H1 (cell line): Measurements from ENCODE around the gene NDUFA7. TPM values are rescaled to one million over a fixed set of nuclear protein-coding genes. Genes with fewer than 3 reads are reported as not detected.

Experiments used
- CTCF ChIA-PET: fragments of 300-600 bp; sonication (Branson Sonifier 250); formaldehyde crosslinking; loops from one replicate; lab custom pipeline; 2021; ENCODE audit not compliant: partially characterized antibody; lab: Charles Lee
- POLR2A ChIA-PET: fragments of 300-600 bp; sonication (Branson Sonifier 250); formaldehyde crosslinking; loops from one replicate; lab custom pipeline; 2021; ENCODE audit warnings: inconsistent platforms; ENCODE audit not compliant: partially characterized antibody; lab: Charles Lee
- DNase-seq, 2 experiments: peaks; one replicate each; pipeline versions ENCODE4 v3.0.0 to v3.0.0-alpha.2; 2010 to 2022; ENCODE audit warnings: low spot score in 2 of 2, low read depth in 1 of 2, mixed read lengths in 1 of 2
- FAIRE-seq: peaks from 2 replicates; lab custom pipeline; 2011; peaks lifted over from hg19 to GRCh38; lab: Jason Lieb, UNC
- H2AFZ ChIP-seq: 2 replicates; pipeline ENCODE4 v1.8.1; 2012; ENCODE audit warnings: low read length, inconsistent platforms
- H2AK5ac ChIP-seq: 2 replicates; pipeline ENCODE4 v1.6.1; 2013; ENCODE audit warnings: low read depth, low read length
- H2BK120ac ChIP-seq: replicated peaks from 2 replicates; pipeline ENCODE3; 2013; ENCODE audit warnings: low read depth, low read length, inconsistent platforms
- H2BK12ac ChIP-seq: 2 replicates; pipeline ENCODE4 v1.6.1; 2013; ENCODE audit warnings: low read depth, low read length
- H2BK15ac ChIP-seq: 2 replicates; pipeline ENCODE4 v1.6.1; 2013; ENCODE audit warnings: low read length
- H2BK20ac ChIP-seq: 2 replicates; pipeline ENCODE4 v1.6.1; 2013; ENCODE audit warnings: low read length
- H2BK5ac ChIP-seq: 2 replicates; pipeline ENCODE4 v1.6.1; 2013; ENCODE audit warnings: low read depth, low read length
- H3K14ac ChIP-seq: 2 replicates; pipeline ENCODE4 v1.6.1; 2013; ENCODE audit warnings: inconsistent platforms; ENCODE audit not compliant: insufficient read length
- H3K18ac ChIP-seq: 2 replicates; pipeline ENCODE4 v1.6.1; 2013; ENCODE audit warnings: low read length; ENCODE audit errors: extremely low read depth
- H3K23ac ChIP-seq: 2 replicates; pipeline ENCODE4 v1.6.1; 2013; ENCODE audit warnings: inconsistent platforms; ENCODE audit not compliant: insufficient read length
- H3K23me2 ChIP-seq: 2 replicates; pipeline ENCODE4 v1.6.1; 2013; ENCODE audit warnings: low read depth, low read length
- H3K27ac ChIP-seq: 2 replicates; pipeline ENCODE4 v1.6.1; 2011; ENCODE audit warnings: low read depth, low read length, inconsistent platforms
- H3K27me3 ChIP-seq, 4 experiments: replicated peaks in 1 of 4; 1 replicate in 1 of 4; 2 replicates in 3 of 4; pipeline versions ENCODE4 v1.6.1 to v1.8.1; 2011 to 2013; ENCODE audit warnings: low read length in 3 of 4, mild to moderate bottlenecking in 3 of 4, inconsistent platforms in 2 of 4, mixed read lengths in 2 of 4, moderate library complexity in 1 of 4; ENCODE audit not compliant: control insufficient read depth in 3 of 4, insufficient read depth in 3 of 4; ENCODE audit errors: extremely low read depth in 1 of 4
- H3K36me3 ChIP-seq, 4 experiments: 2 replicates each; pipeline versions ENCODE4 v1.6.1 to v1.8.1; 2011 to 2013; ENCODE audit warnings: mild to moderate bottlenecking in 4 of 4, low read length in 3 of 4, moderate library complexity in 2 of 4, control low read depth in 1 of 4, inconsistent platforms in 1 of 4; ENCODE audit not compliant: insufficient read depth in 4 of 4, control insufficient read depth in 2 of 4
- H3K4ac ChIP-seq: replicated peaks from 2 replicates; pipeline ENCODE3; 2013; ENCODE audit warnings: low read length, low read depth, mixed read lengths, inconsistent platforms; ENCODE audit not compliant: insufficient read length
- H3K4me1 ChIP-seq, 4 experiments: replicated peaks in 1 of 4; 1 replicate in 1 of 4; 2 replicates in 3 of 4; pipeline versions ENCODE4 v1.6.1 to v1.8.1; 2011 to 2013; ENCODE audit warnings: low read length in 3 of 4, inconsistent platforms in 2 of 4, mixed read lengths in 1 of 4; ENCODE audit not compliant: insufficient read depth in 4 of 4, control insufficient read depth in 3 of 4
- H3K4me2 ChIP-seq, 2 experiments: 2 replicates each; pipeline versions ENCODE4 v1.6.1 to v1.8.1; 2011 to 2013; ENCODE audit warnings: low read depth in 2 of 2, low read length in 2 of 2, control low read depth in 1 of 2, inconsistent platforms in 1 of 2, mild to moderate bottlenecking in 1 of 2; ENCODE audit not compliant: insufficient read depth in 1 of 2
- H3K4me3 ChIP-seq, 4 experiments: fragments of 200-600, 300-600 bp in 1 of 4; sonication (generic), shearing (Covaris generic), sonication (Bioruptor Twin) in 1 of 4; 2 replicates each; pipeline versions ENCODE4 v1.5.1 to v1.8.1; 2011 to 2016; ENCODE audit warnings: low read length in 4 of 4, low read depth in 3 of 4, control low read depth in 2 of 4, inconsistent platforms in 2 of 4, mild to moderate bottlenecking in 2 of 4, mixed read lengths in 1 of 4, moderate library complexity in 1 of 4; ENCODE audit not compliant: insufficient read depth in 2 of 4; ENCODE audit errors: extremely low read depth in 1 of 4
- H3K56ac ChIP-seq: replicated peaks from 2 replicates; pipeline ENCODE3; 2013; ENCODE audit warnings: low read depth, mild to moderate bottlenecking, mixed read lengths, low read length, inconsistent platforms; ENCODE audit not compliant: insufficient read length
- H3K79me1 ChIP-seq: 2 replicates; pipeline ENCODE4 v1.6.1; 2013; ENCODE audit warnings: low read depth, low read length, control low read depth
- H3K79me2 ChIP-seq, 2 experiments: 2 replicates each; pipeline versions ENCODE4 v1.6.1 to v1.8.1; 2012 to 2013; ENCODE audit warnings: low read length in 2 of 2, mild to moderate bottlenecking in 2 of 2, inconsistent platforms in 1 of 2; ENCODE audit not compliant: insufficient read depth in 2 of 2, control insufficient read depth in 1 of 2
- H3K9ac ChIP-seq, 4 experiments: replicated peaks in 1 of 4; 1 replicate in 1 of 4; 2 replicates in 3 of 4; pipeline versions ENCODE4 v1.6.1 to v1.8.1; 2011 to 2013; ENCODE audit warnings: low read depth in 3 of 4, low read length in 3 of 4, control low read depth in 2 of 4, mild to moderate bottlenecking in 2 of 4, moderate library complexity in 2 of 4, inconsistent platforms in 1 of 4; ENCODE audit errors: extremely low read depth in 1 of 4
- H3K9me3 ChIP-seq, 2 experiments: 2 replicates each; pipeline versions ENCODE4 v1.6.1 to v1.8.1; 2012 to 2013; ENCODE audit warnings: mild to moderate bottlenecking in 2 of 2, moderate library complexity in 2 of 2, control low read depth in 1 of 2, inconsistent platforms in 1 of 2, low read depth in 1 of 2, low read length in 1 of 2, mixed read lengths in 1 of 2; ENCODE audit not compliant: insufficient read depth in 2 of 2
- H4K20me1 ChIP-seq, 2 experiments: replicated peaks in 1 of 2; 2 replicates each; pipeline versions ENCODE3 to v1.8.1; 2011 to 2013; ENCODE audit warnings: inconsistent platforms in 2 of 2, low read length in 2 of 2, mild to moderate bottlenecking in 1 of 2; ENCODE audit not compliant: insufficient read depth in 2 of 2, control insufficient read depth in 1 of 2
- H4K5ac ChIP-seq: 2 replicates; pipeline ENCODE4 v1.6.1; 2013; ENCODE audit warnings: low read length, low read depth, mixed read lengths, inconsistent platforms; ENCODE audit not compliant: insufficient read length
- H4K8ac ChIP-seq: 2 replicates; pipeline ENCODE4 v1.8.0; 2013; ENCODE audit warnings: mild to moderate bottlenecking, moderate library complexity, low read length, inconsistent platforms; ENCODE audit not compliant: insufficient read depth; ENCODE audit errors: extremely low read depth
- H4K91ac ChIP-seq: replicated peaks from 2 replicates; pipeline ENCODE3; 2013; ENCODE audit warnings: low read length, mixed read lengths, inconsistent platforms; ENCODE audit not compliant: insufficient read length
- ASH2L ChIP-seq: fragments of 200-600, 300-600 bp; sonication (generic); IDR thresholded peaks from one replicate; pipeline ENCODE4 v1.7.1; 2017; ENCODE audit warnings: low read length
- ATF2 ChIP-seq: IDR thresholded peaks from 2 replicates; pipeline ENCODE4 v1.6.1; 2012; ENCODE audit warnings: low read length, inconsistent platforms
- CBX8 ChIP-seq: fragments of 300-800, 300-1000 bp; sonication (generic); IDR thresholded peaks from 2 replicates; pipeline ENCODE4 v1.7.1; 2016; ENCODE audit warnings: low read depth, low read length, borderline replicate concordance
- EP300 ChIP-seq, 2 experiments: IDR thresholded peaks; 1 replicate in 1 of 2; 2 replicates in 1 of 2; pipeline ENCODE4 v1.6.1; 2011 to 2012; ENCODE audit warnings: low read depth in 2 of 2, low read length in 2 of 2, mild to moderate bottlenecking in 2 of 2, borderline replicate concordance in 1 of 2, inconsistent platforms in 1 of 2, moderate library complexity in 1 of 2
- PHF8 ChIP-seq: fragments of 200-600 bp; sonication (generic); conservative IDR thresholded peaks from 2 replicates; pipeline ENCODE4 v1.7.1; 2012; ENCODE audit warnings: low read depth, mild to moderate bottlenecking, inconsistent platforms, low read length, moderate library complexity
- POU5F1 ChIP-seq: IDR thresholded peaks from 2 replicates; pipeline ENCODE4 v1.6.1; 2011; ENCODE audit warnings: low read depth, mild to moderate bottlenecking, low read length, moderate library complexity
- RAD21 ChIP-seq, 2 experiments: IDR thresholded peaks in 1 of 2; conservative IDR thresholded peaks in 1 of 2; 2 replicates each; pipeline ENCODE4 v1.6.1; 2011; ENCODE audit warnings: low read depth in 2 of 2, low read length in 2 of 2, improper control_type of control experiment in 1 of 2, inconsistent platforms in 1 of 2, mild to moderate bottlenecking in 1 of 2, moderate library complexity in 1 of 2
- RXRA ChIP-seq: IDR thresholded peaks from 2 replicates; pipeline ENCODE4 v1.6.1; 2011; ENCODE audit warnings: low read depth, mild to moderate bottlenecking, low read length, moderate library complexity; ENCODE audit not compliant: insufficient read depth
- SAP30 ChIP-seq: fragments of 300-600 bp; sonication (generic); IDR thresholded peaks from 2 replicates; pipeline ENCODE4 v1.7.1; 2012; ENCODE audit warnings: low read length, moderate library complexity, mild to moderate bottlenecking, inconsistent platforms; ENCODE audit not compliant: insufficient read depth, insufficient replicate concordance
- TCF12 ChIP-seq: IDR thresholded peaks from 2 replicates; pipeline ENCODE4 v1.6.1; 2011; ENCODE audit warnings: low read depth, mild to moderate bottlenecking, low read length
- WGBS, 2 experiments: shearing (Covaris generic) in 1 of 2; methylation state at CpG; one replicate each; pipeline versions ENCODE4 v1.1.6 to v1.1.7; 2013 to 2015; ENCODE audit warnings: low lambda C conversion rate in 2 of 2, mixed read lengths in 2 of 2, inconsistent platforms in 1 of 2, low coverage in 1 of 2, missing lambda C conversion rate in 1 of 2; ENCODE audit not compliant: insufficient replicate concordance in 2 of 2, insufficient coverage in 1 of 2, insufficient read length in 1 of 2; ENCODE audit errors: extremely low coverage in 1 of 2, missing lambda C conversion rate in 1 of 2; 5-methylcytosine and 5-hydroxymethylcytosine counted together
- polyA plus RNA-seq, 7 experiments: library from polyadenylated mRNA; depleted of rRNA in 3 of 7; stranded (reverse) in 5 of 7; unstranded in 2 of 7; fragments of >200 nt in 5 of 7; fragments of 200-250 nt in 2 of 7; gene quantifications; 1 replicate in 5 of 7; 2 replicates in 1 of 7; 4 replicates in 1 of 7; pipeline versions ENCODE4 v1.2.1 to v1.2.3, GENCODE V29; 2011 to 2013; ENCODE audit warnings: missing spikeins in 2 of 7, mixed read lengths in 2 of 7
- total RNA-seq: library from RNA; stranded (reverse); fragmentation: NEBNext Ultra II Directional; extraction: Animal tissue kit (Norgen Biotek cat#: 25700); gene quantifications from 2 replicates; pipeline ENCODE4 v1.2.1, GENCODE V29; 2021

The NDUFA7 gene
- total and polyA plus RNA-seq, 2 of the 8 experiments (the other 6 are each of a cell fraction or from before 2014, with no cell fraction given): 54.4 to 286 TPM

GRCh38 chr19:8302734-8303133, 18.4 kb downstream of the NDUFA7 start:
- H3K4me3 ChIP-seq: no peak overlapping the region
- H3K23me2 ChIP-seq: peaks cover 5% of the 10 kb centered on the region
- no peak overlapping the region for H3K23ac ChIP-seq
- H2BK5ac ChIP-seq: no peak overlapping the region
- H3K18ac ChIP-seq: no peak overlapping the region
- peak in 1 of 2 experiments; percentile 38 for DNase-seq
- no peak overlapping the region for H2BK12ac ChIP-seq
- H3K14ac ChIP-seq: no peak overlapping the region
- H3K36me3 ChIP-seq: peaks cover 4 to 12% (median 6%) of the 10 kb centered on the region in 4 experiments; a peak in 5 of 8 replicates
- H3K4me2 ChIP-seq: no peak overlapping the region
- peaks cover 0 to 4% of the 10 kb centered on the region in 2 experiments for H4K20me1 ChIP-seq
- H2AFZ ChIP-seq: no peak overlapping the region
- H3K79me2 ChIP-seq: peaks cover 0 to 6% of the 10 kb centered on the region in 2 experiments; a peak in 2 of 4 replicates
- H2BK120ac ChIP-seq: no peak overlapping the region
- H3K9ac ChIP-seq: no peak overlapping the region
- peaks cover 5% of the 10 kb centered on the region for H3K79me1 ChIP-seq
- H3K4me1 ChIP-seq: peaks cover 0 to 14% (median 7%) of the 10 kb centered on the region in 4 experiments; a peak in 5 of 7 replicates
- CTCF ChIA-PET: interaction anchor here (1.3 to 2.5 kb wide), 3 partner anchors 15 to 51 kb away, joined by 3 to 8 read pairs (median 4); no protein-coding TSS in a partner anchor
- 91% methylated on average over 7 of the region's 7 CpGs; no CpG with 5 or more reads in 1 of the 2 experiments for WGBS, 2 experiments
- FAIRE-seq: no peak
- no peak overlapping the region for H2BK15ac ChIP-seq
- H2AK5ac ChIP-seq: no peak overlapping the region
- no peaks in the 10 kb centered on the region for H3K27me3 ChIP-seq
- H3K4ac ChIP-seq: no peak overlapping the region
- no peak overlapping the region for H2BK20ac ChIP-seq
- H4K8ac ChIP-seq: no peak overlapping the region; the same call in 1 of the 2 replicates
- POLR2A ChIA-PET: interaction anchor here (0.6 to 25.3 kb wide), 5 partner anchors 10 to 87 kb away, joined by 3 to 583 read pairs (median 4); partner anchors contain the start of genes NDUFA7, RAB11B and RPS28
- H4K91ac ChIP-seq: no peak overlapping the region
- no peaks in the 10 kb centered on the region for H3K9me3 ChIP-seq
- H4K5ac ChIP-seq: no peak overlapping the region
- no peak overlapping the region for H3K27ac ChIP-seq
- H3K56ac ChIP-seq: no peak overlapping the region
- TF ChIP-seq PHF8 (no peak), ATF2 (no peak), CBX8 (no peak), EP300 (IDR thresholded peaks at IDR 0.05; ENCODE audit: borderline replicate concordance in 1 of 2, low read depth in 2 of 2, low read length in 2 of 2) (no peak), POU5F1 (no peak), RAD21 (IDR thresholded peaks at IDR 0.05 in 1 of 2, conservative IDR thresholded peaks at IDR 0.05 in 1 of 2; ENCODE audit: low read depth in 2 of 2, low read length in 2 of 2) (no peak), TCF12 (no peak), RXRA (no peak), ASH2L (no peak), SAP30 (no peak)
